GM23248 (cell line): ENCODE data around the gene ONECUT2.

Experiments
- EZH2 ChIP-seq: fragments of 200-600 bp; sonication (generic); IDR thresholded peaks from 2 replicates; pipeline ENCODE4 v1.6.1; 2018; ENCODE audit warnings: antibody characterized with exemption, mild to moderate bottlenecking; ENCODE audit not compliant: insufficient read depth, poor library complexity, severe bottlenecking
- EZH2phosphoT487 ChIP-seq: fragments of 200-600 bp; sonication (generic); IDR thresholded peaks from 2 replicates; pipeline ENCODE4 v1.6.1; 2018; ENCODE audit warnings: antibody characterized with exemption, moderate library complexity, mild to moderate bottlenecking, low read depth; ENCODE audit not compliant: insufficient read depth

DNA sequence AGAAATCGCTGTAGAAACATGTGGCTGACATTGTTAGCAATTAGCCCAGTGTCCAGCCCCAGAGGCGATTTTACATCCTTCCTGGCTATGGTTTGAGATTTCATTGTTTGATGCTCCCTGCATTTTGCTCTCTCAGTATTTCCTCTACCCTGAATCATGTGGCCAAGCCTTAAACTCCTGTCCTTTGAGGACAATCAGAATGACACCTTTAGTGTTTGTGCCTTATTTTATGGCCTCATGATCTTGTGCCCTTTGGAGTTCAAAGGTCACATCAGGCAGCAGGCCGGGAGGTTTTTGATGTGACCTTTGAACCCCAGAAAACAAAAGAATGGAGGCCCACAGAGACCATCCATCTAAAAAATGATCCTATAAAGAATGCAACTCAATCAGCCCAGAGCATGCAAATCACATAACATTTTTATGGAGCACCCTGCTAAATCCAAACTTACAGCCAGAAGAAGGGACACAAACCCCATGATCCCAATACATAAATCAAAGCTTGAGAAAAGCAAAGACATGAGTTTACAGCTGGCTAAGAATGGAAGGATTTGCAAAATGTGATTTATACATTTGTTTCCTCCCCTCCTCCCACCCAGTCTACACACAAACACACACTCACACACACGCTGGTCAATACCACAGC, 98.8 kb downstream of the ONECUT2 start:
- no peak for TF ChIP-seq EZH2
- no peak for TF ChIP-seq EZH2phosphoT487
